SK-N-MC (cell line): ENCODE results near the gene OSCP1.

ENCODE experiments used
- EZH2 ChIP-seq: fragments of 200-600 bp; sonication (generic); IDR thresholded peaks from one replicate; pipeline ENCODE4 v1.6.1; 2017; ENCODE audit warnings: antibody characterized with exemption
- FOXP2 ChIP-seq: optimal IDR thresholded peaks from 2 replicates; pipeline ENCODE3; 2011; ENCODE audit warnings: mild to moderate bottlenecking, moderate library complexity; ENCODE audit not compliant: insufficient read depth; ENCODE audit errors: extremely low read length, control extremely low read depth
- POLR2AphosphoS5 ChIP-seq: IDR thresholded peaks from 2 replicates; pipeline ENCODE4 v1.6.1; 2012; ENCODE audit warnings: mild to moderate bottlenecking, low read depth, low read length, borderline replicate concordance

DNA sequence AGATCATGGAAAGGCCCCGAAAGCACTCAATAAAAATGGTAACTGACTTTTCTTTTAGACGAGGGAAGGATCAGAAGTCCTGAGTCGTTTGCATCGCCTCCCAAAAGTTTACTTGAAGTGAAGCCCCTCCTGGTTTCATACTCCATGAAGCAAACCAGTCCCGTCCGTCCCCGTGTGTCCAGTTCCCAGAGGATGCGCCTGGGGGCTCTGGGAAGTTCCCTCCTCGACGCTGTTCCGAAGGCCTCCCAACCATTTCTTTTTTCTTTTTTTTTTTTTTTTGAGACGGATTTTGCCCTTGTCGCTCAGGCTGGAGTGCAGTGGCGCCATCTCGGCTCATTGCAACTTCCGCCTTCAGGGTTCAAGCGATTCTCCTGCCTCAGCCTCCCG is 661 bp upstream of the OSCP1 start:
- no peak for TF ChIP-seq EZH2
- TF ChIP-seq POLR2AphosphoS5, result no peak
- no peak for TF ChIP-seq FOXP2
